GM19438 (cell line): ENCODE results near the gene CCNY.
"Not testable (repeated sequence)": the region's sequence is repeated elsewhere in the genome, so short reads cannot be mapped to it uniquely, and the experiment has no call there.

Experiments
- ATAC-seq: cut with Tn5 transposase; IDR thresholded peaks from one replicate; pipeline ENCODE4 v1.9.1; 2021; ENCODE audit warnings: low read depth; ENCODE audit not compliant: unreplicated experiment

The CCNY gene

DNA sequence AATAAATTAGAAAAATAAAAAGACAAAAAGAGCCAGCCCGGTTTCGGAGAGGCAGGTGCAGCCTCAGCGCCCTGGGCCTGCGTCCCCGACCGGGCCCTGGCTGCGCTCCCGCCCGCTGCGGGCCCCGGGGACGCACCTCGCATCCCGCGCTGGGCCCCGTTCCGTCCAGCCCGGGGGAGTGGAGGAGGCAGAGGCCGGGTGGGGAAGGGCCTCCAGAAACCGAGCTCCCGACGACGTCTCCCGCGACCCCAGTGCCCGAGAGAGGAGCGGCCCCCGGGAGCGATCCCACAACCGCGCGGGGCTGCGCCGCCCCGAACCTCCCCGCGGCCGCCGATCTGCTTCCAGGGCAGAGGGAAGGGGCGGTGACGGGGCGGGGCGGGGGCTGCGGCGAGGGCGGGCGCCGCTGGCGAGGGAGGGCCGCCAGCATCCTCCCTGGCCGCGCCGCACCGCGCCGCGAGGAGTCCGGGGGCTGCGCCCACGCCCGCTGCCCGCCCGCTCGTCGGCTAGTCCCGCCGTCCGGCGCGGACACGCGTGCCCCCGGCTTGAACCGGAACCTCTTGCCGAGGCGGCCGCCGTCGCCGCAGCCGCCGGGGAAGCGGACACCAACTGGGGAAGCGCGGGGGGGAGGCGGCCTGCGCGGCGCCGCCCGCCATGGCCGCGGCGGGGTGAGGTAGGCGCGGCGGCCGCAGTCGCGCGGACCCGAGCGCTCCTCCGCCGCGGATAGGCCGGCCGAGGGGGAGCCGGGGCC lies at the start of gene CCNY:
CCNY (plus strand) TSS at position 426 of the 748 bp plus-strand sequence. CDS start 545 bp downstream, outside the sequence.
- peak; percentile 63 for ATAC-seq

DNA sequence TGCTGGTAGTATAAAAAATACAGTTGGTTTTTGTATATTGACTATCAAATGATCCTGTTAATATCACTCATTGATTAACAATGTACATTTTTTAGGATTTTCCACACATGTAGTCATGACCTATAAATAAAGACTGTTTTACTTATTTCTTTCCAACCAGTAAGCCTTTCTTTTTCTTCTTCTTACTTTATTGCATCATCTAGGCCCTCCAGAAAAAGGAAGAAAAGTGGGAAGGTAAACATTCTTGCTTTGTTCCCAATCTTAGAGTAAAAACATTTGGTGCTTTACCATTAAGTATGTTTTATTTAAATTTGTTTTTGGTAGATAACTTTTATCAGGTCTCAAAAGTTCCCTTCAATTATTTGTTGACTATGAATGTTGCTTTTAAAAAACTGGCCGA lies 47.1 kb upstream of the CCNY start:
- no peak for ATAC-seq

DNA sequence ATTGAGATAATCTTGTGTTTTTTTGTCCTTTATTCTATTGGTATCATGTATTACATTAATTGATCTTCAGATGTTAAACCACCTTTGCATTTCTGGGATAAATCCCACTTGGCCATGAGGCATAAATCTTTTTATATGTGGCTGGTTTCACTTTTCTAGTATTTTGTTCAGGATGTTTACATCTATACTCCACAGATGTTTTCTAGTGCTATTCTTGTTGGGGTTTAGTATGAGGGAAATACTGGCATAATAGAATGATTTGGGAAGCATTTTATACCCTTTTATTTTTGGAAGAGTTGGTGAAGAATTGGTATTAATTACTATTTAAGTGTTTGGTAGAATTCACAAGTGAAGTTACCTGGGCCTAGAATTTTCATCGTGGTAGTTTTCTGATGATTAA lies 41.8 kb upstream of the CCNY start:
- ATAC-seq, result no peak

DNA sequence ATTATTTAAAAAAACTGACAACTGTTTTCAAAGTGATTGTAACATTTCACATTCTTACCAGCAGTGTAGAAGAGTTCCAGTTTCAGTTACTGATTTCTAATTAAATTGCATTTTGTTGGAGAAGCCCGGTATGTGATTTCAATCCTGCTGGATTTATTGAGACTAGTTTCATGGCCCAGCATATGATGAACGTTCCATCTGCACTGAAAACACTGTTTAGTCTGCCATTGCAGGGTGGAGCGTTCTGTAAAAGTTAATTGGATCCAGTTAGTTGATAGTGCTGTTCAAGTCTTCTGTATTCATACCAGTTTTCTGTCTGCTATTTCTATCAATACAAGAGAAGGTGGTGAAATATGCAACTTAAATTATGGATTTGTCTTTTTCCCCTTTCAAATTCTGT lies 37.3 kb upstream of the CCNY start:
- ATAC-seq, result no peak

DNA sequence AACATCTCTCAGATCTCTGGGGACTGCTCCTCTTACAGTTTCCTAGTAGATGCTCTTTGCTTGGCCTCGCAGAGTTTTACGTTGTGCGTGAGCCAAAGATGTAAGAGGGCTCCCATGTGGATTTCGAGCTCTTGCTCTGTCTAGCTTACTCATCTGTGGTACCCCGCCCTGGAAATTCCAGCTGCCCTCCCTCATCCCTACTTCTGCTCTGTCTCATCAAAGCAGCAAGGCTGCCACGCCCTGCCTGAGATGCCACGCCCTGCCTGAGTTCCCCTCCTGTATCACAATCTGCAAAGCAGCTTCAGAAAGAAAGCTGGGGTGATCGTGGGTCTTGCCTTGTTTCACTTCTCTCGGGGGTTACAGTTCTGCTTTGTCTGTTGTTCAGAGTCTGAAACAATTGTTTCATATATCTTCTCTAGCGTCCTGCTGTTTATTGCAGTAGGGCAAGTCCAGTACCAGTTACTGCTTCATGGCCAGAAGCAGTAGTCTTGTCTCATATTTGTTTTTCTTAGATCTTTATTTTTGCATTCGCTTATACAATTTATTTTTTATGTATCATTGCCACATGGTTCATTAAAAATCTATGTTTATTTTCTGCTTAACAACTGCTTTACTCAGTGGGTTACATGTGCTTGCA lies 36.1 kb upstream of the CCNY start:
- peak; percentile 97 for ATAC-seq

DNA sequence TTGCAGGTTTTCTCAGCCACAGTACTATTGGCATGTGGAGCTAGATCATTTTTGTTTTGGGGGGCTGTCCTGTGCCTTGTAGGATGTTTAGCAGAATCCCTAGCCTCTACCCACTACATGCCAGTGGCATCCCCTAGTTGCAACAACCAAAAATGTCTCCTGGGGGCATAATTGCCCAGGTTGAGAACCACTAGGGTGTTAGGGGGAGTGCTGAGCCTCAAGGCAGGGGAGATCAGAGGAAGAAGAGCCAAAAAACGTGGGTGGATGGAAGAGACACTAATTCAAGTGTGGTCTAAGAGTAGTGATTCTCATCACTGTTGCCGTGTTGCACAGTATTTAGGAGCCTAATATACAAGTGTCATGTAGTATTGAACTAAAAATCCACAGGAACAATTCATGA lies 31.7 kb upstream of the CCNY start:
- ATAC-seq, result no peak

DNA sequence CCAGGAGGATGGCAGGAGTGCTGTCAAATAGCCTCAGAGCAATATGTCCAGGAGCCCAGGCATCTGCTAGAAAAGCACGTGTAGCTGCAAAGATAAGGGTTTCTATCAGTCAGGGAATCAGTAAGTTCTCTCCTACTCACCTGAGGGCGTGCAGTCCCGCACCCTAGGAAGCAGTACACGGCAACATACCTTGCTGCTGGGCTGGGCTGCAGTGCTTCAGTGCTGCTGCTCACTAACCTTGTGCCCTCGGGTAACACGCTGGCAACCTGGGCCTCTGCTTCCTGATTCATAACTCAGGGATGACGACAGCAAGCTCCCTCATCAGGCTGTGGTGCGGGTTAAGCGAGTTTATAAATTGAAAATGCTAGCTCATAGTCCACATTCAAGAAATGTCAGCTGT lies 29.5 kb upstream of the CCNY start:
- ATAC-seq, result no peak

DNA sequence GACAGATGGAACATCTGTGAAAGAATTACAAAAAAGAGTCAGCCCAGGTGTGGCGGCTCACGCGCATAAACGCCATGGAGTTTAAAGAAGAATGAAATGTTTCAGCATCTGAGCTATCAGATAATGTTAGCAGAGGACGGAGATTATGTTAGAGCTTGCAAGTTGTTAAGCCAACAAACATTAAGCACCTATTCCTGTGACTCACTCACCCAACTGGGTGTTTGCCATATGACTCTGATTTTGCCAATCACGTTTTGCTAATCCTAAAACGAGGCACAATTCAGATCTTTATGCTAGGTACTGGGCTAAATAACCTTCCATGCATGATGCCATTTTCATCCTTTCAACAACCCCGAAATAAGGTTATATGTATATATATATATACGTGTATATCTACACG lies 29.0 kb upstream of the CCNY start:
- no peak for ATAC-seq

DNA sequence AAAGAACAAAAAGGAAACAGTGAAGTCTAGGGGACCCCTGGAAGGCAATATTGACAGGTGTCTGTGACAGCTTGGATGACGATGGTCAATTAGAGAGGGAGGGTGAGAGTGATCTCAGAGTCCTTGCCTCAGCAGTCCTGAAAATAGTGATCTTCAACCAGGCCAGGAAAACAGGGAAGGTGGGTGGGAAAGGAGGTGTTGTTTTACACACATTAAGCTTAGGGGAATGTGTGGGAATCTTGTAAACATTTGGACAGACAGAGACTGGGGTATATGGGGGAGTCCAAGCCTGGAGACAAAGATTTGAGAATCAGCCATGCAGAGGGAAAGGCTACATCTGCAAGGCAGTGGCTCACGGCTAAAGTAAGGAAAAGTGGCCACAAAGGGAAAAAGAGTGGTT lies 27.5 kb upstream of the CCNY start:
- ATAC-seq, result no peak

DNA sequence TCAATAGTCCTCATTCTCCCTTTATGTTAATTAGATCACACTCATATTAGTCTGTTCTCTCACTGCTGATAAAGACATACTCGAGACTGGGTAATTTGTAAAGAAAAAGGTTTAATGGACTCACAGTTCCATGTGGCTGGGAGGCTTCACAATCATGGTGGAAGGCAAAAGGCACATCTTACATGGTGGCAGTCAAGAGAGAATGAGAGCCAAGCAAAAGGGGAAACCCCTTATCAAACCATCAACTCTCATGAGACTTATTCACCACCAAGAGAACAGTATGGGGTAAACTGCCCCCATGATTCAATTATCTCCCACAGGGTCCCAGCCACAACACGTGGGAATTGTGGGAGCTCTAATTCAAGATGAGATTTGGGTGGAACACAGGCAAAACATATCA lies 22.2 kb upstream of the CCNY start:
- not testable (repeated sequence) for ATAC-seq

DNA sequence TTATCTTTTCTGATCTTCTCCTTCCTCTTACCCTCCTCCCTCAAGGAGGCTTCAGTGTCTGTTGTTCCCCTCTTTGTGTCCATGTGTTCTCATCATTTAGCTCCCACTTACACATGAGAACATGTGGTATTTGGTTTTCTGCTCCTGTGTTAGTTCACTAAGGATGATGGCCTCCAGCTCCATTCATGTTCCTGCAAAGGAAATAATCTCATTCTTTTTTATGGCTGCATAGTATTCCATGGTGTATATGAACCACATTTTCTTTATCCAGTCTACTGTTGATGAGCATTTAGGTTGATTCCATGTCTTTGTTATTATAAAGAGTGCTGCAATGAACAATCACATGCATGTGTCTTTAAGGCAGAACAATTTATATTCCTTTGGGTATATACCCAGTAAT lies 21.1 kb upstream of the CCNY start:
- ATAC-seq, result not testable (repeated sequence)

DNA sequence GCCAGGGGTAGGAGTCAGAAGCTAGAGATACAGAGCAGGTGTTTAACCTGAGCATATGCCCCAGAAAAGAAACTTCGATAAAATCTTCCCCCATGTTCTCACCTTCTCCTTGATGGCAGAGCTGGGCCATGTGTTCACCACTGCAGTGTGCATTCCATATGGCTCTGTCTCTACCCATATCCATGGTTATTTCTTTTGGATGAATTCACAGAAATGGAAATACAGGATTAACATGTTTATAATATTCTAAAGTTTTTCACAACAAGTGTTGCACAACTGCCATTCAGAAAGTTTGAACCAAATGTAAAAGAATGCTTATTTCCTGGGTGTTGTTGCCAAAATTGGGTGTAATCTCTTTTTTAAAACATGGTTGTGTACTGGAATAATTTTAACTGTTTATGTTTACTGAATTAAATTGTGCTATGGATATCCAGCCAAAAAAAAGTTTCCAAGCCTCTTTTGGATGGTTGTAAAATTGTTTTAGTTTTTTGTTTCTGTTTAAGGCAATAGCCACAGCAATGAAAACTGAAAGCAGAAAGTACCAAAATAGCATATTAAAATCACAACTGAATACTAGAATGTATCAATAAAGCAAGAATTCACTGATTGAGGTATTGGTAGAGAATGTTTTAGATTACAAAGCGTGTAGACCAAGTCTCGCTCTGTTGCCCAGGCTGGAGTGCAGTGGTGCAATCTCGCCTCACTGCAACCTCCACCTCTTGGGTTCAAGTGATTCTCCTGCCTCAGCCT lies 19.9 kb upstream of the CCNY start:
- ATAC-seq, result no peak

DNA sequence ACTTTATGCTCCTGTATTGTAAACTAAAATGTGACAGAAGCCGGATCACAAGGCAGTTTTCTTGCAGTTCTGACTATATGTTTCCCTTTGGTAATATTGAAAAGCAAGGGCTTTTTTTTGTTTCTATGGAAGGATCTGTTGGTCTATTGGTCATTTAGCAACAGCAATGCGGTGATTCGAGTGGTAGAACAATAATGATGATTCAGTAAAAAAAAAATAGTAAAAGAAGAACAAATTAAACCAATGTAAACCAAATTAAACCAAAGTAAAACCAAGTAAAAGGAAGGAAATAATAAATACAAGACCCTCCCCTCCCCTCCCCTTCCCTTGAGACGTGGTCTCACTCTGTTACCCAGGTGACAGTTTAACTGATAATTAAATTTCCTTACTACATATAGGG lies 17.8 kb upstream of the CCNY start:
- no peak for ATAC-seq

DNA sequence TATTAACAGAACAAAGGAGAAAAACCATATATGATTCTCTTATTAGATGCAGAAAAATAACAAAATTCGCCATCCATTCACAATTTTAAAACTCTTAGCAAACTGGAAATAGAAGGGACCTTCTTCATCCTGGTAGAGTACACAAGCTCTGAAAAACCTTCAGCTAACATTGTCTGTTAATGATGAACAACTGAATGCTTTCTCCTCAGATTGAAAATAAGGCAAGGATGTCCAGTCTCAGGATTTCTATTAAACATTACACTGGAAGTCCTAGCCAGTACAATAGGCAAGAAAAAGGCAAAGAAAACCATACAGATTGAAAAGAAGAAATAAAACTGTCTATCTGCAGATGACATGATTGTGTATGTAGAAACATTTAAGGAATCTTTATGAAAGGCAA lies 16.0 kb upstream of the CCNY start:
- no peak for ATAC-seq

DNA sequence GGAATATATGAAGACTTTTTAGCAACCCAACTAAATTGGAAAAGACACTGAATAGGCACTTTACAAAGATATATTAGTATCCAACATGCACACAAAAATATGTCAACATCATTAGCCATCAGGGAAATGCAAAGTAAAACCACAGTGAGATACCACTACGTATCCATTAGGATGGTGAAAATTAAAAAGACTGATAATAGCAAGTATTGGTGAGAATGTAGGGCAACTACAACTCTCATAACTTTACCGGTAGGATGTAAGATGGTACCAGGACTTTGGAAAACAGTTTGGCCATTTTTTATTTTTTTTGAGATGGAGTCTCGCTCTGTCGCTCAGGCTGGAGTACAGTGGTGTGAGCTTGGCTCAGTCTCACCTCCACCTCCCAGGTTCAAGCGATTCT lies 13.7 kb upstream of the CCNY start:
- no peak for ATAC-seq

DNA sequence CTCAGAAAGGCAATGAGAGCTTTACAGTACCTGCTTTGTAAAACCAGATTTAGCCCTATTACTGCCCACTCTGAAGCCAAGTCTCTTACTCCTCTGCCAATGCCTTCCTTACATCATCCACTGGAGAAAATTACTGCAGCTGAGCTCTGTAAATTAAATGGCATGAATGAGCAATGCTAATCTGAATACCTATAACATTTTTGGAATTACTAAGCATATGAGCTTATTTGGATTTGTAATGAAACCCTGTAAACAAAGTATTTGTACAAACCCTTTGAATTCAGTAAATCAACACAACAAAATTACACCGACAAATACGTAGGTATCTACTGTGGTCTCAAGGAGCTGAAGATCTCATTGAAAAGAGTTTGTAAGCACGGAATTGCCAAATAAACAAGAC lies 12.1 kb upstream of the CCNY start:
- no peak for ATAC-seq

DNA sequence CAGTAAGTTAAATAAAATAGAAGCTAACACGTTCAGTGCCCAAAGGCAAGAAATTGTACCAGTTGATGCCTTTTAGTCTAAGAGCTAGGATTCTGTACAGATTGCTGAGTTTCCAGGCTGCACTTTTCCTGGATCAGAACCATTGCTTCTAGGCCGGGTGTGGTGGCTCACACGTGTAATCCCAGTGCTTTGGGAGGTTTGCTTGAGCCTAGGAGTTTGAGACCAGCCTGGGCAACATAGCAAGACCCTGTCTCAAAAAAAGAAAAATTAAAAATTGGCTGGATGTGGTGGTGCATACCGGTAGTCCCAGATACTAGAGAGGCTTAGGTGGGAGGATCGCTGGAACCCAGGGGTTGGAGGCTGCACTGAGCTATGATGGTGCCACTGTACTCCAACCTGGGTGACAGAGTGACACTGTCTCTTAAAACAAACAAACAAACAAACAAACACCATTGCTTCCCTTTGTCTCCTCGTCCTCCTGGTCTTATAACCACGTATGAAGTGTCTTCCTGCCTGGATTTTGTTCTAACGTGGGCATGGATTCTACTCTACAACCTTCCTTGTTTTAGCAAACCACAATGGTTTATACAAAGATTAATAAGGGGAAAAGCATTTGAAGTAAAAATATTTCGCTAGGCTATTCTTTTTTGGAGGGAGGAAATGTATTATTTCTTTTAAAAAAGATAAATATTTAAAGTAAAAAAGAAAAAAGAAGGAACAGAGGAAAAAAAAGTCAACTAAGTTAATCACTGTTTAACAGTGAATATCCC lies 9.7 kb upstream of the CCNY start:
- ATAC-seq, result no peak

DNA sequence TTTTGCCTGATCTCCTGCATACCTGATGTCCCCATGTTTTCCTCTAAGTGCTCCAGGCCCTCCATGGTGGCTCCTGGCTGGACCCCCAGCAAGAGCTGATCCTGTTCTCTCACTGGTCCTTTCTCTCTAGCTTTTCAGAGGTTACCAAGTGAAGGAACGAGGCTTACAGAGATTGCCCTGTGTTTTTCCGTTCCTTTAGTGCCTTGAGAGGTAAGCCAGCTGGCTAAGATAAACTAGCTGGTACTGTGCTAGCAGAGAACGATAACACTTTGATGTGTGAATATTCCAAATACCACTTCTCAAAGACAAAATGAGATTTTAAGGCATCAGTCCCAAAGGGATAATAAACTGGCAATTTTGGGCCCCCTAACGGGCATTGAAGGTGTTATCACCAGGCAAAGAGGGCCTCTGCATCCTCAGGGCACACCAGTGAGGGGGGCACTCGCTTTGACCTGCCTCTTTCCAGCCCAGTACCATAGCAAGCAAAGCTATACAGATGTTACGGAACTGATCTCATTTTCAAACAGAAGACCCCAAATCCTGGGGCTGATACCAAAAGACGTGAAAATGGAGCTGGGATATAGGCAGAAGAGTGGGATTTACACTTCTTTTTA lies 8.4 kb upstream of the CCNY start:
- ATAC-seq, result no peak

DNA sequence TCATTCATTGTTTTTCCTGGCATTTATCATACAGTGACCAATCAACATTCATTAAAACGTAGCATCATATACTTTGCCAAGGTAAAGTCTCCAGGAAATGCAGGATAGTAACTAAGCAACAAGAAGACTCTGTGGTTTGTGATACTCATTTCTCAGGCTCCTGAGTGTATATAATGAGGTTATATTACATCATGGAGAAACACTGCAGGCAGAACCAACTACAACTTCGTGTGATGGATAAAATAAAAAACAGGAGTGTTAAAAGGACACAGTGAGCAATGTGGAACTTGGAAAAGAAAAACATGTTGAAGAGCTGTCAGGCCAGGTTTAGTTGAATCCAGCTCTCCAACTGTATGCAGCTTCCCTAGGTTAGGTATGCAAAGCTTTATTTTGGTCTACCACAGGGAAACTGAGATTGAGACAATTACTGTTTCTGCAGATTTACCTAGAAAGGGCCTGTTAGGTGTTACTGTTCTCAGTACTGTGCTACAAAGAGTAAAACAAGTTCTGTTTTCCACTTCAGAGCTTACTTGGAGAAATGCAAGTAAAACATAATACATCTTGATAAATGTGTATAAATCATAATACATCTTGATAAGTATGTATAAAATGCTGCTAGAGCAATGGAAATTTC lies 7.8 kb upstream of the CCNY start:
- ATAC-seq, result peak; percentile 65

DNA sequence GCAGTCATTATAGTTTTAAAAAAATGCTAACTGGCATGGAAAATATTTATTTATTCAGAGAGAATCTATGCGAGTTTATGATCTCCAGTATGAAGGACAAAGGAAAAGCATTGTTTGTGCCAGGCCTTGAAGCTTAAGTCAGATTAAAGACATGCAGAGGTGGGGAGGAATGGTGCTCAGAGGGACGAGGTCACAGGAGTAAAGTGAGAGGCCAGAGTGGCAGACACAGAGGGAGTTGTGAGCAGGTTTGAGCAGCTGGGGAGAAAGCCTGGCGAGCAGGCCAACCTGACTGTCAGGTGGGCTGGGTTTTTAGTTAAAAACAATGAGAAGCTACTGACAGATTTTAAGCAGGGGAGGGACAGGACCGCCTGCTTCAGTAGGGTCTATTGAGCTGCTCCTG lies 6.8 kb upstream of the CCNY start:
- no peak for ATAC-seq
